Neuronal stem cell (in vitro differentiated cells): ENCODE data around the gene RHOU.

Experiments
- DNase-seq: peaks from one replicate; pipeline ENCODE4 v3.0.0-alpha.2; 2013; ENCODE audit warnings: low spot score
- H2AFZ ChIP-seq: one replicate; pipeline ENCODE4 v1.6.1; 2013; ENCODE audit warnings: mild to moderate bottlenecking, low read length, inconsistent platforms
- H2AK5ac ChIP-seq: 2 replicates; pipeline ENCODE4 v1.6.1; 2013; ENCODE audit warnings: low read depth, mild to moderate bottlenecking, inconsistent platforms, low read length, moderate library complexity, mixed read lengths
- H2BK120ac ChIP-seq: 2 replicates; pipeline ENCODE4 v1.6.1; 2013; ENCODE audit warnings: low read depth, mild to moderate bottlenecking, inconsistent platforms, low read length, moderate library complexity, mixed read lengths
- H2BK12ac ChIP-seq: one replicate; pipeline ENCODE4 v1.6.1; 2013; ENCODE audit warnings: low read length, inconsistent platforms
- H2BK15ac ChIP-seq: 2 replicates; pipeline ENCODE4 v1.6.1; 2013; ENCODE audit warnings: mild to moderate bottlenecking, low read length, inconsistent platforms, mixed read lengths
- H2BK5ac ChIP-seq: one replicate; pipeline ENCODE4 v1.6.1; 2013; ENCODE audit warnings: inconsistent platforms, mild to moderate bottlenecking, low read length, moderate library complexity
- H3K14ac ChIP-seq: one replicate; pipeline ENCODE4 v1.6.1; 2013; ENCODE audit warnings: low read length, inconsistent platforms
- H3K18ac ChIP-seq: 2 replicates; pipeline ENCODE4 v1.6.1; 2013; ENCODE audit warnings: low read length, inconsistent platforms
- H3K23ac ChIP-seq: 2 replicates; pipeline ENCODE4 v1.6.1; 2013; ENCODE audit warnings: low read depth, mild to moderate bottlenecking, mixed read lengths, low read length, inconsistent platforms; ENCODE audit not compliant: poor library complexity
- H3K27ac ChIP-seq: replicated peaks from 3 replicates; pipeline ENCODE4 v1.5.1; 2013; ENCODE audit warnings: low read length, inconsistent platforms
- H3K27me3 ChIP-seq, 3 experiments: 2 replicates each; pipeline ENCODE4 v1.6.1; 2013; ENCODE audit warnings: low read length in 3 of 3, mild to moderate bottlenecking in 2 of 3, inconsistent platforms in 1 of 3, low read depth in 1 of 3, mixed read lengths in 1 of 3, moderate library complexity in 1 of 3; ENCODE audit not compliant: control insufficient read depth in 3 of 3, insufficient read depth in 3 of 3
- H3K36me3 ChIP-seq, 2 donors: replicated peaks in 1 of 2; 2 replicates each; pipeline ENCODE4 v1.6.1; 2013; ENCODE audit warnings: low read length in 2 of 2; ENCODE audit not compliant: control insufficient read depth in 2 of 2, insufficient read depth in 2 of 2
- H3K4ac ChIP-seq: 2 replicates; pipeline ENCODE4 v1.6.1; 2013; ENCODE audit warnings: inconsistent platforms, mild to moderate bottlenecking, low read length, moderate library complexity
- H3K4me1 ChIP-seq, 2 donors: 1 replicate in 1 of 2; 2 replicates in 1 of 2; pipeline ENCODE4 v1.6.1; 2013; ENCODE audit warnings: low read length in 2 of 2, low read depth in 1 of 2; ENCODE audit not compliant: control insufficient read depth in 2 of 2, insufficient read depth in 1 of 2
- H3K4me2 ChIP-seq: one replicate; pipeline ENCODE4 v1.6.1; 2013; ENCODE audit warnings: mild to moderate bottlenecking, low read length, inconsistent platforms; ENCODE audit not compliant: insufficient read depth, poor library complexity, severe bottlenecking
- H3K4me3 ChIP-seq, 2 donors: 2 replicates each; pipeline ENCODE4 v1.5.1; 2013; ENCODE audit warnings: low read length in 2 of 2, mild to moderate bottlenecking in 2 of 2, inconsistent platforms in 1 of 2, moderate library complexity in 1 of 2
- H3K79me1 ChIP-seq: one replicate; pipeline ENCODE4 v1.6.1; 2013; ENCODE audit warnings: low read depth, mild to moderate bottlenecking, inconsistent platforms, low read length, moderate library complexity
- H3K9ac ChIP-seq: one replicate; pipeline ENCODE4 v1.6.1; 2013; ENCODE audit warnings: mild to moderate bottlenecking, low read depth, low read length, inconsistent platforms; ENCODE audit not compliant: poor library complexity
- H3K9me3 ChIP-seq, 2 donors: replicated peaks in 1 of 2; 2 replicates each; pipeline versions ENCODE3 to v1.6.1; 2013; ENCODE audit warnings: low read length in 2 of 2, mild to moderate bottlenecking in 2 of 2, inconsistent platforms in 1 of 2, low read depth in 1 of 2, mixed read lengths in 1 of 2, moderate library complexity in 1 of 2; ENCODE audit not compliant: control insufficient read depth in 2 of 2, insufficient read depth in 1 of 2
- H4K8ac ChIP-seq: one replicate; pipeline ENCODE4 v1.6.1; 2013; ENCODE audit warnings: low read depth, mild to moderate bottlenecking, inconsistent platforms, low read length, moderate library complexity
- H4K91ac ChIP-seq: one replicate; pipeline ENCODE4 v1.6.1; 2013; ENCODE audit warnings: low read length, low read depth, mild to moderate bottlenecking, inconsistent platforms; ENCODE audit not compliant: poor library complexity
- WGBS, 2 donors: extraction: QIAGEN DNeasy Blood & Tissue Kit; methylation state at CpG; one replicate each; pipeline ENCODE4 v1.1.7; 2013; ENCODE audit warnings: missing lambda C conversion rate in 2 of 2, mixed read lengths in 1 of 2; ENCODE audit not compliant: insufficient read length in 2 of 2, insufficient replicate concordance in 1 of 2; ENCODE audit errors: extremely low coverage in 2 of 2; 5-methylcytosine and 5-hydroxymethylcytosine counted together

RHOU gene

DNA sequence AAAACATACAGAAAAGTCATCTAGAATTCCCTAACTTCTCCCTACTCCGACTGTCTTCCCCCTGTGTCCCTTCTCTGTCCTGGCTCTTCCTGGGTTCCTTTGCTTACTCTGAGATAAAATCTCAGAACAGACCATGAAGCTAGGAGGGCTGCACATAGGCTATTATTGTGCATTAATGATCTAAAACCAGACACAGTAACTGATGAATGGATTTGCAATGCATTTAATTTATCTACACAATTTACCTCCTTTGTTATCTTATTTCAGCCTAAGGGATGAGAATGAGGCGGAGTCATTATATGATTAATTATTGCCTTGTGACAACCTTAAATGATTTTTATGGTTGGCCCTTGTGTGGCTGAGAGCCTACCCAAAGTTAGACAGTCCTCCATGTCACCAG, 14.5 kb downstream of the RHOU start:
- no peak overlapping the region for H3K4ac ChIP-seq
- no peak overlapping the region for H3K4me2 ChIP-seq
- H3K18ac ChIP-seq = no peak overlapping the region
- H2AK5ac ChIP-seq = no peak overlapping the region
- H2AFZ ChIP-seq = no peak overlapping the region
- peaks cover 0 to 2% of the 10 kb centered on the region in 2 donors for H3K36me3 ChIP-seq
- H3K23ac ChIP-seq = no peak overlapping the region
- H3K27me3 ChIP-seq = peaks cover 0 to 11% (median 0%) of the 10 kb centered on the region in 3 experiments
- H2BK15ac ChIP-seq = no peak overlapping the region
- H2BK5ac ChIP-seq = no peak overlapping the region
- no peaks in the 10 kb centered on the region for H3K79me1 ChIP-seq
- H2BK120ac ChIP-seq = no peak overlapping the region
- H3K27ac ChIP-seq = no peak overlapping the region
- DNase-seq = no peak
- H4K91ac ChIP-seq = no peak overlapping the region
- no CpG with 5 or more reads among the region's 2 CpGs for WGBS, 2 donors
- no peak overlapping the region for H3K4me3 ChIP-seq
- H3K4me1 ChIP-seq = peaks cover 0 to 2% of the 10 kb centered on the region in 2 donors
- no peak overlapping the region for H3K14ac ChIP-seq
- H4K8ac ChIP-seq = no peak overlapping the region
- H3K9ac ChIP-seq = no peak overlapping the region
- H2BK12ac ChIP-seq = no peak overlapping the region
- H3K9me3 ChIP-seq = no peaks in the 10 kb centered on the region

DNA sequence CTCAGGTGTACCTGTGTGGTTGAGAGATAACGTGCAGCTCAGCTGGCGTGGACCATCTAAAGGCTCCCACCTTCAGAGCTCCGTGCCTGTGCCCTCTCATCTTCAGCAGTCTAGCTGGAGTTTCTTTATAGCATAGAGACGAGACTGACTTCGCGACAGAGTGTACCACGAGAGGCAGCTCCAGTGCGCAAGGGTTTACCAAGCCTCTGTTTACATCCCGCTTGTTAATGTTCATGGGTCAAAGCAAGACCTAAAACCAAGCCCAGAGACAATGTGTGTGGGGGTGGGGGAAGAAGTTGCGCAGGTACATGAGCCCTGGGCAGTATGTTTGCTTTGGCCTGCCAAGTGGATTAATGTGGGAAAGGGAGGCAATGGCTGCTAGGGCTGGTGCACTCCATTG, 15.6 kb downstream of the RHOU start:
- WGBS, 2 donors = no CpG with 5 or more reads among the region's 10 CpGs

DNA sequence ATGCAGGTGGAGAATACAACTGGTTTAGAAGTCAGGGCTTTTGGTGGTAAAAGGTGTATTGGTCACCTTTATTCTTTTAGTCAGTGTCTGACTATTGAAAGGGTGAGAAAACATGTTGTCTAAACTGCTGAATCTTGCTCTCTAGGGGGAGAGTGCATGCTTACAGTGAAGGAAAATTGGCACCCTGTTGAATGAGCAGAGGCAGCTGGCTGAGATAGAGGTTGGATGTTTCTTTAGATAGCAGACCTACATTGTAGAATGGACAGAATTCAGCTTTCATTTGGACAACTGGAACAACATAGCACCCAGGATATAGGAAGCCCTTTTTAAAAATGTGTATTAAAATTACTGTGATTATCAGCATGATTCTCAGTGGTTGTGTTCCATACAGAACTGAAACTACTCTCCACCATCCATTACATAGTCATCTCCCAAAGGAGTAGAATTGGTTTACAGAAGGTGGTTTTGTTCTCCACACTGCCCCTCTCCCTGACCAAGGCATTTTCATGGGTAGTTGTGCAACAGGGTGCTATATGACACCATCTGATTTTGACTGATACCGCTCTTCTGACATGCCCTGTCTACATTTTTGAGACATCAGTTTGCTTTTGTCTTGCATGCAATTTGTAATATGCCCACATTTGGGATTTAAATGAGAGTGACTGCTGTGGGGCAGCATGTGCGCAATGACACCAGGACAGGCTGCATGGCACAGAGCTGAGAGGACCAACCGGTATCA, 16.2 kb downstream of the RHOU start:
- no peak for DNase-seq

More for the DNA sequence above, 15.6 kb downstream of the RHOU start:
- Histone ChIP-seq H4K91ac (no peak overlapping the region), H2BK120ac (no peak overlapping the region), H3K9ac (no peak overlapping the region), H2BK15ac (no peak overlapping the region), H3K4me2 (no peak overlapping the region), H3K79me1 (no peaks in the 10 kb centered on the region), H4K8ac (no peak overlapping the region), H2AK5ac (no peak overlapping the region), H3K27me3 (peaks cover 0 to 16% (median 0%) of the 10 kb centered on the region in 3 experiments), H3K23ac (no peak overlapping the region), H3K4me1 (peaks cover 0 to 2% of the 10 kb centered on the region in 2 donors), H2BK5ac (no peak overlapping the region), H3K4ac (no peak overlapping the region), H3K9me3 (no peaks in the 10 kb centered on the region), H3K4me3 (no peak overlapping the region), H3K14ac (peak overlapping the region; percentile 39), H3K36me3 (no peaks in the 10 kb centered on the region), H2BK12ac (no peak overlapping the region), H3K27ac (no peak overlapping the region), H2AFZ (no peak overlapping the region), H3K18ac (no peak overlapping the region)
- no peak for DNase-seq

DNA sequence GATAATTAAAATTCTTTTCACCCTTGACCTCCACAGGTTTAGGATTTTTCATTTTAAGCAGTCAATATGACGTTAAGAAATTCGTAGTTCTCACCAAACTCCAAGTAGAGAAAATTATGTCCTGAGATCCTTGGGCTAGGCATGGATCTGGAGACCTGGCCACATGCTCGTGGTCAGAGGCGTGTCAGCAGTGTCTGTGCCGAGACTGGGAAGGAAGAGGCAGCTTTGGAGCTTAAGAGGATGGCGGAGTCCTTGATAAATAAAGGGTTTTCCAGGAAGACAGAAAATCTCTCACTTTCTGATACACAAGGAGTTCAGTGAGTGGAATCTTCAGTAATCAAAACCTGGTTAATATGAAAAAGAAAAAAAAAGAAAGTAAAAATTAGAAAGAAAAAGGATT, 17.0 kb downstream of the RHOU start:
- Histone ChIP-seq H3K23ac (no peak overlapping the region), H3K79me1 (no peaks in the 10 kb centered on the region)
- WGBS, 2 donors = no CpG with 5 or more reads among the region's 6 CpGs

More for the DNA sequence above, 16.2 kb downstream of the RHOU start:
- Histone ChIP-seq H3K27me3 (peaks cover 0 to 20% (median 0%) of the 10 kb centered on the region in 3 experiments), H2AFZ (no peak overlapping the region), H3K27ac (no peak overlapping the region), H2BK12ac (no peak overlapping the region), H3K4ac (no peak overlapping the region), H3K14ac (no peak overlapping the region), H2BK120ac (no peak overlapping the region), H3K23ac (no peak overlapping the region), H3K4me1 (peaks cover 0 to 2% of the 10 kb centered on the region in 2 donors), H3K9ac (no peak overlapping the region), H3K4me2 (no peak overlapping the region), H4K8ac (no peak overlapping the region), H3K79me1 (no peaks in the 10 kb centered on the region), H2BK15ac (no peak overlapping the region), H2AK5ac (no peak overlapping the region), H4K91ac (no peak overlapping the region), H3K9me3 (no peaks in the 10 kb centered on the region), H2BK5ac (no peak overlapping the region), H3K4me3 (no peak overlapping the region), H3K36me3 (no peaks in the 10 kb centered on the region), H3K18ac (no peak overlapping the region)
- WGBS, 2 donors = no CpG with 5 or more reads among the region's 3 CpGs

More for the DNA sequence above, 17.0 kb downstream of the RHOU start:
- Histone ChIP-seq H2BK120ac (no peak overlapping the region), H3K14ac (no peak overlapping the region), H2BK12ac (no peak overlapping the region), H3K4me1 (peaks cover 0 to 2% of the 10 kb centered on the region in 2 donors), H3K18ac (no peak overlapping the region), H3K4me3 (no peak overlapping the region), H3K36me3 (no peaks in the 10 kb centered on the region), H2AFZ (no peak overlapping the region), H2BK5ac (no peak overlapping the region), H4K8ac (no peak overlapping the region), H3K9me3 (no peaks in the 10 kb centered on the region), H3K27me3 (peaks cover 0 to 20% (median 0%) of the 10 kb centered on the region in 3 experiments), H3K27ac (no peak overlapping the region), H3K4me2 (no peak overlapping the region), H2AK5ac (no peak overlapping the region), H3K4ac (no peak overlapping the region), H3K9ac (no peak overlapping the region), H2BK15ac (no peak overlapping the region), H4K91ac (no peak overlapping the region)
- no peak for DNase-seq
